SK-MEL-5 (cell line): ENCODE data around the gene ITGB1. TPM values are rescaled to one million over a fixed set of nuclear protein-coding genes. Genes with fewer than 3 reads are reported as not detected.
"Not testable (repeated sequence)": the region's sequence is repeated elsewhere in the genome, so short reads cannot be mapped to it uniquely, and the experiment has no call there.

ENCODE experiments used
- DNase-seq: peaks from one replicate; pipeline ENCODE4 v3.0.0-alpha.2; 2016; ENCODE audit warnings: low read depth, low spot score
- in situ Hi-C: cut with HindIII; loops from 2 replicates; pipeline ENCODE4 v1.10.0; 2016; ENCODE audit warnings: low sequenced_read_pairs, high pct_unique_total_duplicates, low pct_unique_long_range_greater_than_20kb
- total RNA-seq: library from RNA; depleted of rRNA; stranded (reverse); fragments of >200 nt; shearing (Covaris generic); gene quantifications from 2 replicates; pipeline ENCODE4 v1.2.3, GENCODE V29; 2014

ITGB1 gene
- total RNA-seq, 1 experiment from 2014 or later, result 402 TPM

DNA sequence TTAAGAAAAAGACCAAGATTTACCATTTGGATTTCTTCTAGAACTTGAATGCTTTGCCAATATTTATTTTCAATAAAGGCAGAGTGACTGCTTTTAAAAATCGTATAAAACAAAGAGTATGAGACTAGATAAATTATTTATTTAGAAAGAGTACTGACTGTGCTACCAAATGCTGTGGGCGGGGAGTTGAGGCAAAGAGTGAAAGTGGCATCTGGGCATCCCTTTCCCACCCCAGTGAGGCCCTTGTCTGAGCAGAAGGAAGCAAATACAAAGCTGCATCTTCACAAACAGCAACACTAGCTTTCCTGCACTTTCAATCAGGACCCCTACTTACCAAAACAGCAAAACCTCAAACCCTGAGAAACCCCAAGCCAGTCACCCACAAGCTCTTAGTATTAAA lies 34.9 kb downstream of the ITGB1 start:
- in situ Hi-C loops, result no loop called here
- DNase-seq, result no peak

DNA sequence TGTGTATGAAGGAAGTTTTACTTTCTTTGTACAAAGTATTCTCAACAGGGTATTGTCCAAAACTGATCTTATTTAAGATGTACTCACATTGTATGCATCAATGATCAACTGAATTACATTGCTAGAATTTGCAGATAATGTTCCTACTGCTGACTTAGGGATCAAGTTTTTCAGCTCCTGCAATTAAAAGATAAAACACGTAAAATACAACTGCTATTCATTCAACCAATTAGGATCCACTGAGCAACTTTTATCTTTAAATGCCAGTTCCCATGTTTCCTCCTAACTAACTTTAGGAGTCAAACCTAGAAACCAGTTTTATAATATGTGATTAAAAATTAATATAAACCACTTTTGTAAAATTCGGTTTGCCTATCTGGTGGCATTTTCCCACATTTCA lies 35.9 kb downstream of the ITGB1 start:
- in situ Hi-C loops, result no loop called here

GRCh38 chr10:32917817-32918216 lies 40.2 kb downstream of the ITGB1 start:
- DNase-seq, in situ Hi-C loops: not testable (repeated sequence)

More for the DNA sequence above, 35.9 kb downstream of the ITGB1 start:
- DNase-seq, result no peak

DNA sequence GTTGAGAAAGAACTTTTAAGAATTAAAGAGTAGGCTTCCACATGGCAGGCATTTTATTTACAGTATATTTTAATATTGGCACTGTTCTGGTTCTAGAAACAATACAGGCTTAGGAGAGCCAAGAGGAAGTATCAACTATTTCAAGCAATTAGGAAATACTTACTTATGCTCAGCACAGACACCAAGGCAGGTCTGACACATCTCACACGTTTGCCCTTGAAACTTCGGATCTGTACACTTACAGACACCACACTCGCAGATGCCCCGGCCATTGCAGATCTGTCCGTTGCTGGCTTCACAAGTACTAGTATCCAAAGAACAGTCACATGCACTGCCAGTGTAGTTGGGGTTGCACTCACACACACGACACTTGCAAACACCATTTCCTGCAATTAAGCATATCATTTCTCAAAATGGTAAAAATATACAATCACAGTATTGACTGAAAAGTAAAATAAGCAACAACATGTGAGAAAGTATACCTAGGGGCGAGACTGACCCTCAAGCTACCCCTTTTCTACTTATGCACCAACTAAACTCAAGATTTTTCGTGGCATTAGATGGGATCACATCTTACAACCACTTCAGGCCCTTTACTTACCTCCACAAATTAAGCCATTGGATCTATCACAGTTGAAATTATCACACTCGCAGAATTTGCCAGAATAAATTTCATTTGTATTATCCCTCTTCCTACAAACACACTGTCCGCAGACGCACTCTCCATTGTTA lies 46.6 kb downstream of the ITGB1 start:
- no peak for DNase-seq
- in situ Hi-C loops, result no loop called here

DNA sequence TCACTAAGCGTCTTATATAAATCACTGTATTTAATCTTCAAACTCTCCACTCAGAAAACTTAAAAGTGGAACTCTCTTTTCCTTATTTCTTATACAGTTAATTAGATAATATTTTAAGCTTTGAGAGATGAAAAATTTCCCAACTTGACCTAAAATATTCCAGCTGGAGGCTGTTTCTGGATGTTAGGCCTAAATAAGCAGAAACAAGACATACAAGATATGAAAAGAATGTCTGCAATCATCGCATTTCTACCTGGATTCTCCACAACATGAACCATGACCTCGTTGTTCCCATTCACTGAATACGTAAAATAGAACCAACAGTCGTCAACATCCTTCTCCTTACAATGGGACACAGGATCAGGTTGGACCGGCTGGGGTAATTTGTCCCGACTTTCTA lies 48.1 kb downstream of the ITGB1 start:
- in situ Hi-C loops, DNase-seq: not testable (repeated sequence)

- in situ Hi-C loops, result no loop called here
- DNase-seq, result no peak
These were observed 48.6 kb downstream of the ITGB1 start for GRCh38 chr10:32909456-32909855.

DNA sequence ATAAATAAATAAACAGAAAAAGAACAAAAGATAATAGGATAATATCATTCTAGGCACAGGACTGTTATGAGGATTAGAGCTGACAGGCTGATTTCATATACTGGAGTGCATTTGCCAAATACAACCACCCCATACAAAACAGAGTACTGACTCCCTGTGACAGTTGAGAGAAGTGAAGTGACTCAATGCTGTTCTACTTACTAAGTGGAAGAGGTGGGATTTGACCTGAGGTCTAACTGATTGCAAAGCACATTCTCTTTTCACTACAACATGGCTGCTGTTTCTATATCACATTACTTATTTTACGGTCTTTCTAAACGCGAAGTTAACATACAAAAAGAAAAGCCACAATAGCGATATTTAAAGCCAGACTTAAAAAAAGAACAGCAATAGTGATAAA lies 51.4 kb downstream of the ITGB1 start:
- peak; percentile 32 for DNase-seq
- in situ Hi-C loops, result no loop called here

GRCh38 chr10:32905466-32905865 lies 52.6 kb downstream of the ITGB1 start:
- in situ Hi-C loops, result no loop called here
- no peak for DNase-seq

GRCh38 chr10:32901815-32902214 lies 56.2 kb downstream of the ITGB1 start:
- DNase-seq, result no peak
- in situ Hi-C loops, result no loop called here

DNA sequence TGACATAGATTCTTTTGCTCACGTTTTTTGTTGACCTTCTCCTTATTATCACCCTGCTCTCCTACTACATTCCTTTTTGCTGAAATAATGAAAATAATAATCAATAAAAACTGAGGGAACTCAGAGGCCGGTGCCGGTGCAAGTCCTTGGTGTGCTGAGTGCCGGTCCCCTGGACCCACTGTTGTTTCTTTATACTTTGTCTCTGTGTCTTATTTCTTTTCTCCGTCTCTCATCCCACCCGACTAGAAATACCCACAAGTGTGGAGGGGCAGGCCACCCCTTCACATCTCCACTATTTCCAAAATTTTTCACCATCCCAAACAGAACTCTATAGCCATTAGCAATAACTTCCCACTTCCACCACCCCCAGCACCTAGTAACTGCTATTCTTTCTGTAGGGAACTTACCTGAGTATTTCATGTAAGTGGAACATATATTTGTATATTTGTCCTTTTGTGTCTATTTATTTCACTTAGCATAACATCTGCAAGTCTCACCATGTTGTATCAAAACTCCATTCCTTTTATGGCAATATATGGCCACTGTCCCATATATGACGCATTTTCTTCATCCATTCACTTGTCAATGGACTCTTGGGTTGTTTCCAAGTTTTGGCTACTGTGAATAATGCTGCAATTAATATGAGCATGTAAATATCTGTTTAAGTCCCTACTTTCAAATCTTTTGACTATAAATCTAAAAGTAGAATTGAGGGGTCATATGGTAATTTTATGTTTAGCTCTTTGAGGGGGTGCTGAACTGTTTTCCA lies 62.6 kb downstream of the ITGB1 start:
- in situ Hi-C loops, DNase-seq: not testable (repeated sequence)

GRCh38 chr10:32893916-32894664 lies 63.9 kb downstream of the ITGB1 start:
- in situ Hi-C loops, result no loop called here
- no peak for DNase-seq

- in situ Hi-C loops, result no loop called here
- peak; percentile 20 for DNase-seq
These were observed 64.6 kb downstream of the ITGB1 start for GRCh38 chr10:32893434-32893833.

DNA sequence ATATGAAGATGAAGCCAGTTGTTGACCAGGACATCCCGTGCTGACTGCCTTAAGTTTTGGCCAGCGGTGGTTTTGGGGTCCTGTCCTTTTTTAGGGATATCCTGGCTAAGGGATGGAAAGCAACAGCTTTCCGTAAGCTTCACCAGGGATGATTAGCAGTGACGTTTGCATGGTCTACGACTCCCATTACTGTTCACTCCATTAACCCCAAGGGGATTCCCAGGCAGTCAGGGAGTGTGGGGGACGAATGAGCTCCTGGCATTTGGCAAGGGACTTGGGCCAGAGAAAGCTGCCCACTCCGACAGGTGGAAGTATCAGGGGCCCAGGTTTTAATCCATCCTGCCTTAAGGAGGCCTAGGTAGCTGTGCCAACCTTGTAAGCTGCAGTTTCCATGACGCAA lies 66.8 kb downstream of the ITGB1 start:
- DNase-seq, result no peak
- in situ Hi-C loops, result no loop called here

DNA sequence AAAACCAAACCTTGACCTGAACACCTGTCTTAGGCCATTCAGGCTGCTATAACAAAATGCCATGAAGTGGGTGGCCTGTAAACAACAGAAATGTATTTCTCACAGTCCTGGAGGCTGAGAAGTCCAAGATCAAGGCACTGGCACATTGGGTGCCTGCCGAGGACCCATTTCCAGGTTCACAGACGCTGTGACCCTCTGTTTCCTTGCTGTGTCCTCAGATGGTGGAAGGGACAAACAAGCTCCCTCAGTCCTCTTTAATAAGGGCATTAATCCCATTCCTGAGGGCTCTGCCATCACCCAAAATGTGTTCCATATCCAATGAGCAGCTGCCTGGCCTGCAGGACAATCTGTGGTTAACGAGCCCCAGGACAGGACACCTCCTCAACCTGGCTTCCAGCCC lies 67.6 kb downstream of the ITGB1 start:
- DNase-seq, result no peak
- in situ Hi-C loops, result no loop called here

GRCh38 chr10:32889631-32890212 lies 68.3 kb downstream of the ITGB1 start:
- in situ Hi-C loops, result no loop called here
- no peak for DNase-seq

- in situ Hi-C loops, result no loop called here
- DNase-seq, result no peak
These were observed 69.7 kb downstream of the ITGB1 start for GRCh38 chr10:32888161-32888927.

DNA sequence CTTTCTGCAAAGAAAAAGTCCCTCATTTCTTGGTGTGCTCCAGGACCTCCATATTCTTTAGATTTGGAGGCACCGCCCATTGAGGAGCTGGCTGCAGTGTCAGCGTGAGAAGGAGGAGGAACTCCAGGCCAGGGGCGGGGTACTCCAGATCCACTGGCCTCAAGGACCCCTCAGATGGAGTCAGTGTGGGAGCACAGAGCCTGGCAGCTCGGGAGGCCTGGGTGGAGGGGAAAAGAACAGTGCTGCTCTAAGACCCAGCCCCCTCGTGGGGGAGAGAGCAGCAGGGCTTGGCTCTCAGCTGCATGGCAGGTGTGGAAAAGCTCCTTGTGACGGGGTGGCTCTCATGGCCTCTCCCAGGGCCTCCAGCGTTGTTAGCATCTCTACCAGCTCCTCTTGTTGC lies 70.5 kb downstream of the ITGB1 start:
- DNase-seq, result no peak
- in situ Hi-C loops, result no loop called here
